GM18517 (cell line): ENCODE results near the gene MYO1D.
"Not testable (repeated sequence)": the region's sequence is repeated elsewhere in the genome, so short reads cannot be mapped to it uniquely, and the experiment has no call there.

Experiments
- ATAC-seq: cut with Tn5 transposase; IDR thresholded peaks from one replicate; pipeline ENCODE4 v1.9.1; 2021; ENCODE audit warnings: mild to moderate bottlenecking, moderate library complexity; ENCODE audit not compliant: unreplicated experiment

The MYO1D gene

GRCh38 chr17:32483451-32484019, 393.4 kb downstream of the MYO1D start:
- ATAC-seq, result no peak

GRCh38 chr17:32482568-32483320, 394.2 kb downstream of the MYO1D start:
- ATAC-seq, result no peak

GRCh38 chr17:32481193-32481592, 395.7 kb downstream of the MYO1D start:
- no peak for ATAC-seq

GRCh38 chr17:32479074-32479617, 397.8 kb downstream of the MYO1D start:
- no peak for ATAC-seq

- ATAC-seq, result no peak
These were observed 399.7 kb downstream of the MYO1D start for GRCh38 chr17:32477220-32477619.

- ATAC-seq, result no peak
These were observed 401.7 kb downstream of the MYO1D start for GRCh38 chr17:32475258-32475657.

- no peak for ATAC-seq
These were observed 405.3 kb downstream of the MYO1D start for GRCh38 chr17:32471652-32472051.

- ATAC-seq, result no peak
These were observed 406.3 kb downstream of the MYO1D start for GRCh38 chr17:32470405-32471167.

- no peak for ATAC-seq
These were observed 409.0 kb downstream of the MYO1D start for GRCh38 chr17:32467949-32468348.

GRCh38 chr17:32464374-32464773, 412.6 kb downstream of the MYO1D start:
- ATAC-seq, result no peak

GRCh38 chr17:32463304-32463703, 413.6 kb downstream of the MYO1D start:
- ATAC-seq, result no peak

GRCh38 chr17:32461853-32462617, 414.9 kb downstream of the MYO1D start:
- ATAC-seq, result no peak

GRCh38 chr17:32461498-32461852, 415.4 kb downstream of the MYO1D start:
- ATAC-seq, result no peak

GRCh38 chr17:32460054-32460453, 416.9 kb downstream of the MYO1D start:
- no peak for ATAC-seq

GRCh38 chr17:32458371-32458770, 418.6 kb downstream of the MYO1D start:
- ATAC-seq, result no peak

- no peak for ATAC-seq
These were observed 423.6 kb downstream of the MYO1D start for GRCh38 chr17:32453370-32453769.

- no peak for ATAC-seq
These were observed 424.6 kb downstream of the MYO1D start for GRCh38 chr17:32452281-32452680.

GRCh38 chr17:32451879-32452278, 425.0 kb downstream of the MYO1D start:
- ATAC-seq, result no peak

- not testable (repeated sequence) for ATAC-seq
These were observed 426.5 kb downstream of the MYO1D start for GRCh38 chr17:32450379-32450778.

- no peak for ATAC-seq
These were observed 427.0 kb downstream of the MYO1D start for GRCh38 chr17:32449963-32450362.

- ATAC-seq, result no peak
These were observed 430.0 kb downstream of the MYO1D start for GRCh38 chr17:32446949-32447348.
